KOPT-K1 (cell line): ENCODE measurements around the gene KDM4B.

ENCODE experiments used
- H3K27ac ChIP-seq: fragments of 200-600 bp; sonication (generic); 2 replicates; pipeline ENCODE4 v1.5.1; 2016; ENCODE audit warnings: antibody characterized with exemption, mild to moderate bottlenecking, low read depth, low read length; ENCODE audit not compliant: poor library complexity, severe bottlenecking
- H3K36me3 ChIP-seq: fragments of 200-600 bp; sonication (generic); 2 replicates; pipeline ENCODE4 v1.5.1; 2017; ENCODE audit warnings: antibody characterized with exemption, mild to moderate bottlenecking, low read length, moderate library complexity; ENCODE audit not compliant: insufficient read depth
- H3K9me3 ChIP-seq: fragments of 200-600 bp; sonication (generic); 2 replicates; pipeline ENCODE4 v1.5.1; 2017; ENCODE audit warnings: antibody characterized with exemption, low read length, mild to moderate bottlenecking; ENCODE audit not compliant: insufficient read depth, poor library complexity, severe bottlenecking

Gene KDM4B

GRCh38 chr19:5102520-5102919 lies 133.6 kb downstream of the KDM4B start:
- Histone ChIP-seq H3K36me3 (peaks cover 31% of the 10 kb centered on the region), H3K27ac (no peak overlapping the region), H3K9me3 (peaks cover 31% of the 10 kb centered on the region)

- no peak overlapping the region for H3K27ac ChIP-seq
These were observed 134.3 kb downstream of the KDM4B start for GRCh38 chr19:5103061-5103701.

GRCh38 chr19:5103812-5104410 lies 135.0 kb downstream of the KDM4B start:
- peaks cover 18% of the 10 kb centered on the region for H3K36me3 ChIP-seq
- no peak overlapping the region for H3K27ac ChIP-seq
- H3K9me3 ChIP-seq, result peaks cover 18% of the 10 kb centered on the region

More at GRCh38 chr19:5103061-5103701, 134.3 kb downstream of the KDM4B start:
- Histone ChIP-seq H3K36me3 (peaks cover 25% of the 10 kb centered on the region), H3K9me3 (peaks cover 26% of the 10 kb centered on the region)

- Histone ChIP-seq H3K27ac (no peak overlapping the region), H3K36me3 (peaks cover 8% of the 10 kb centered on the region; the same call in 1 of the 2 replicates), H3K9me3 (peaks cover 8% of the 10 kb centered on the region)
These were observed 136.0 kb downstream of the KDM4B start for GRCh38 chr19:5104871-5105351.

GRCh38 chr19:5106191-5106726 lies 137.3 kb downstream of the KDM4B start:
- H3K9me3 ChIP-seq, result no peaks in the 10 kb centered on the region
- H3K36me3 ChIP-seq, result peaks cover 7% of the 10 kb centered on the region; the same call in 1 of the 2 replicates
- no peak overlapping the region for H3K27ac ChIP-seq

GRCh38 chr19:5106971-5107370 lies 138.1 kb downstream of the KDM4B start:
- peaks cover 15% of the 10 kb centered on the region for H3K36me3 ChIP-seq
- H3K27ac ChIP-seq, result no peak overlapping the region
- no peaks in the 10 kb centered on the region for H3K9me3 ChIP-seq

GRCh38 chr19:5107432-5108122 lies 138.7 kb downstream of the KDM4B start:
- H3K9me3 ChIP-seq, result no peaks in the 10 kb centered on the region
- no peak overlapping the region for H3K27ac ChIP-seq
- H3K36me3 ChIP-seq, result peaks cover 18% of the 10 kb centered on the region

GRCh38 chr19:5108123-5108596 lies 139.2 kb downstream of the KDM4B start:
- H3K36me3 ChIP-seq, result peaks cover 23% of the 10 kb centered on the region
- no peaks in the 10 kb centered on the region for H3K9me3 ChIP-seq
- no peak overlapping the region for H3K27ac ChIP-seq

GRCh38 chr19:5108866-5109265 lies 140.0 kb downstream of the KDM4B start:
- H3K27ac ChIP-seq, result no peak overlapping the region
- peaks cover 23% of the 10 kb centered on the region for H3K36me3 ChIP-seq
- no peaks in the 10 kb centered on the region for H3K9me3 ChIP-seq

GRCh38 chr19:5109560-5109959 lies 140.6 kb downstream of the KDM4B start:
- Histone ChIP-seq H3K27ac (no peak overlapping the region), H3K9me3 (no peaks in the 10 kb centered on the region), H3K36me3 (peaks cover 29% of the 10 kb centered on the region)

- Histone ChIP-seq H3K9me3 (no peaks in the 10 kb centered on the region), H3K27ac (no peak overlapping the region), H3K36me3 (peaks cover 29% of the 10 kb centered on the region)
These were observed 141.6 kb downstream of the KDM4B start for GRCh38 chr19:5110546-5110945.

GRCh38 chr19:5111051-5111450 lies 142.1 kb downstream of the KDM4B start:
- no peak overlapping the region for H3K27ac ChIP-seq
- H3K36me3 ChIP-seq, result peaks cover 29% of the 10 kb centered on the region
- no peaks in the 10 kb centered on the region for H3K9me3 ChIP-seq

GRCh38 chr19:5112175-5112574 lies 143.3 kb downstream of the KDM4B start:
- H3K36me3 ChIP-seq, result peaks cover 29% of the 10 kb centered on the region
- H3K27ac ChIP-seq, result no peak overlapping the region
- no peaks in the 10 kb centered on the region for H3K9me3 ChIP-seq

GRCh38 chr19:5112681-5113575 lies 144.0 kb downstream of the KDM4B start:
- H3K9me3 ChIP-seq, result no peaks in the 10 kb centered on the region
- H3K36me3 ChIP-seq, result peaks cover 29% of the 10 kb centered on the region
- no peak overlapping the region for H3K27ac ChIP-seq
